ENCODE measurements around the gene GLI2.

Gene GLI2

DNA sequence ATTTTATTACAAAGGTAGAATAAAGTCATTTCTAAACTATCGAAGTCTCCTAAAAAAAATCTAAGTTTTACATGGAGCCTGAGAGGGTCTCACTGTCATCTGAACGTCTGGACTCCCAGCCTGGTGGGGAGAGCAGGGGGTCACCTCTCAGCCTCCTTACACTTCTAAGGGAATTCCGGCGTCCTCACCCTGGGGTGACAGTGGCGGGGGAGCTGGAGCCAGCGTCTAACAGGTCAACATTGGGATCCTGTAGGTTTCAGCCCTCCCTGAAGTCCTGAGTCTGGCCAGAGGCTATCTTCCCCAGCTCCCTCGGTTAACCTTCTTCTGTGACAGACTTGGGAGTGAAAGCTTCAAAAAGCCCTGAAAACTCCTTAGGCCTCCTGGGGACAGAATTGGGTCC lies 34.6 kb upstream of the GLI2 start:
- Histone ChIP-seq H3K4me3 (ENCODE audit: low read depth, low read length) (no peak overlapping the region), H3K36me3 (ENCODE audit: control insufficient read depth, insufficient read depth, low read length) (no peaks in the 10 kb centered on the region), H3K4me1 (ENCODE audit: control insufficient read depth, insufficient read depth, low read length) (peaks cover 12% of the 10 kb centered on the region), H3K9ac (ENCODE audit: low read depth, low read length) (no peak overlapping the region), H3K27me3 (ENCODE audit: control insufficient read depth, insufficient read depth, low read length) (peaks cover 17% of the 10 kb centered on the region), H3K9me3 (ENCODE audit: control insufficient read depth, insufficient read depth, low read length) (no peaks in the 10 kb centered on the region)

DNA sequence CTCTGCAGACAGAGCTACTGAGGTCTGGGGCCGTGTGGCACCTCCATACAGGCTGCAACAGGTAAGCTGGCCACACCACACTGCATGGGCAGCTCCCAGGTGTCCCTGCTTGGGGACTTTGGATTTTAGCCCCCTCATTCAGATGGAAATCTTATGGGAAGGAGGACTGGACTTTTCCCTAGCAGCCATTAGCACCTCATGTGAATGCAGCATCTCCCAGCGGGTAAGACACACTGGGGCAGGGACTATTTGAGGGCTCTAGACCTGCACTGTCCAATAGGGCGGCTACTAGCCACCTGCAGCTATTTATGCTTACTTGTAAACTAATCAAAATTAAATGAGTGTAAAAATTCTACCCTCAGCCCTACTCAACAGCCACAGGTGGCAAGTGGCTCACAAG lies 34.2 kb upstream of the GLI2 start:
- Histone ChIP-seq H3K27me3 (ENCODE audit: control insufficient read depth, insufficient read depth, low read length) (peaks cover 17% of the 10 kb centered on the region), H3K9me3 (ENCODE audit: control insufficient read depth, insufficient read depth, low read length) (no peaks in the 10 kb centered on the region), H3K36me3 (ENCODE audit: control insufficient read depth, insufficient read depth, low read length) (no peaks in the 10 kb centered on the region), H3K4me3 (ENCODE audit: low read depth, low read length) (no peak overlapping the region), H3K4me1 (ENCODE audit: control insufficient read depth, insufficient read depth, low read length) (peaks cover 9% of the 10 kb centered on the region), H3K9ac (ENCODE audit: low read depth, low read length) (no peak overlapping the region)

DNA sequence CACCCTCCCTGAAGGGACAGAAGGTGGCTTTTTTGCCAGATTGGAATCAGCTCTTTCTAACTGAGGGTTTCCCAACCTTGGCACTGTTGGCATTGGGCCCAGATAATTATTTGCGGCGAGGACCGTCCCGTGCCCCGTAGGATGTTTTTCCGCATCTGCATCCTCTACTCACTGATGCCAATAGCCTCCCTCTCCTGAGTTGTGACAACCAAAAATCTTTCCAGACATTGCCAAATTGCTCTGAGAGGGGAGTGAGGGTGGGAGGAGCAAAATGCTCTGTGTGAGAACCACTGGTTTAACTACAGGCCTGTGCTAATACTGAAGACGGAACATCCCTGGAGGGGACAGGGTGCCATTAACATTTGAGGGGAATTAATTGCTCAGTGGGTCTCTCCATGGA lies 33.6 kb upstream of the GLI2 start:
- Histone ChIP-seq H3K4me3 (ENCODE audit: low read depth, low read length) (no peak overlapping the region), H3K36me3 (ENCODE audit: control insufficient read depth, insufficient read depth, low read length) (no peaks in the 10 kb centered on the region), H3K9ac (ENCODE audit: low read depth, low read length) (no peak overlapping the region), H3K4me1 (ENCODE audit: control insufficient read depth, insufficient read depth, low read length) (peaks cover 14% of the 10 kb centered on the region), H3K27me3 (ENCODE audit: control insufficient read depth, insufficient read depth, low read length) (peaks cover 23% of the 10 kb centered on the region), H3K9me3 (ENCODE audit: control insufficient read depth, insufficient read depth, low read length) (no peaks in the 10 kb centered on the region)

DNA sequence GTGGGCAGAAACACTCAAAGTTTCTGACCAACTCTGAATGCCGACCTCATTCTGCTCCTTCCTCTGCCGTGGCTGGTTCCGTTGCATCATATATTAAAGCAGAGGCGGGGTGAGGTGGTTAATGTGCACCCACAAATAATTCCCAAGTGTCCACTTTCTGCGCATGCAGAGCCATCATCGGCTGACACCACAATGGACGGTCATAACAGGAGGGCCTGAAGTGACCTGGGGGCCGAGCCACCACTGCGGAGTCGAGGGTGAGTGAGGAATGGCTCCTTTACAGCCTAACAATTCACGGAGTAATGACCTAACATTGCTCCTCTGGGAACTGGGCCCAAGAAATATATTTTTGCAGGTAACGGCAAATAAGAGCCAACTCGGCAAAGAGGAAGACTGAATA lies 32.9 kb upstream of the GLI2 start:
- peaks cover 16% of the 10 kb centered on the region for H3K4me1 ChIP-seq (ENCODE audit: control insufficient read depth, insufficient read depth, low read length)
- no peaks in the 10 kb centered on the region for H3K9me3 ChIP-seq (ENCODE audit: control insufficient read depth, insufficient read depth, low read length)
- no peaks in the 10 kb centered on the region for H3K36me3 ChIP-seq (ENCODE audit: control insufficient read depth, insufficient read depth, low read length)
- H3K4me3 ChIP-seq (ENCODE audit: low read depth, low read length) = no peak overlapping the region
- peaks cover 27% of the 10 kb centered on the region for H3K27me3 ChIP-seq (ENCODE audit: control insufficient read depth, insufficient read depth, low read length)
- no peak overlapping the region for H3K9ac ChIP-seq (ENCODE audit: low read depth, low read length)

DNA sequence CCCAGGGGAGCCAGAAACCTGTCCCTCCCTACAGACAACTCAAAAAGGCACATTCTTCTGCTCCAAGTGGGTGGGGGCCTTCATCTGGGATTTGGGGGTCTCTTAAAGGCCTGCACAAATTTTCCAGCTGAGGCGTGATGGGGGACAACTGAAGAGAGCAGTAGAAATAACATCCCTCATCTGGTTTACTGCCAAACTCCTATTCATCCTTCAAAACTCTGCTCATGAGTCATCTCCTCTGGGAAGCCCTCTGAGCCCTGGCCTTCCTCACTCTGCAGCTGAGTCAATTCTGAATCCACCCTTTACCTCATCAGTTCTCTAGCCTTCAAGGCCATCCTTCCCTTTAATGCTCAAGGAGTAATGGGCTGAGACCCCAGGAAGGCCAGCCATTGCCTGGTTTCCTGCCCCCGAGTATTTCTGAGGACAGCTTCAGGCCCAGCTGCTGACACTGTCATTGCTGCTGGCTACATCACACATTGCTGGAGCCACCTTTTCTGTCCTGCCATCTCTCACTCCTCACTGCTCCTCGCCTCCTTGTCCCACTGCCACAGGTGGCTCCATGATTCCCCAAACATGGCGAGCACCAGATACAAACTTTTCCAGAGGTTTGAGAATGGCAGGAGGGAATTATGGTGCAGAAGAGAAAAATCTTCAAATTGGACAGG lies 32.2 kb upstream of the GLI2 start:
- Histone ChIP-seq H3K4me1 (ENCODE audit: control insufficient read depth, insufficient read depth, low read length) (peaks cover 16% of the 10 kb centered on the region), H3K9me3 (ENCODE audit: control insufficient read depth, insufficient read depth, low read length) (no peaks in the 10 kb centered on the region), H3K9ac (ENCODE audit: low read depth, low read length) (no peak overlapping the region), H3K4me3 (ENCODE audit: low read depth, low read length) (no peak overlapping the region), H3K27me3 (ENCODE audit: control insufficient read depth, insufficient read depth, low read length) (peaks cover 29% of the 10 kb centered on the region), H3K36me3 (ENCODE audit: control insufficient read depth, insufficient read depth, low read length) (no peaks in the 10 kb centered on the region)

DNA sequence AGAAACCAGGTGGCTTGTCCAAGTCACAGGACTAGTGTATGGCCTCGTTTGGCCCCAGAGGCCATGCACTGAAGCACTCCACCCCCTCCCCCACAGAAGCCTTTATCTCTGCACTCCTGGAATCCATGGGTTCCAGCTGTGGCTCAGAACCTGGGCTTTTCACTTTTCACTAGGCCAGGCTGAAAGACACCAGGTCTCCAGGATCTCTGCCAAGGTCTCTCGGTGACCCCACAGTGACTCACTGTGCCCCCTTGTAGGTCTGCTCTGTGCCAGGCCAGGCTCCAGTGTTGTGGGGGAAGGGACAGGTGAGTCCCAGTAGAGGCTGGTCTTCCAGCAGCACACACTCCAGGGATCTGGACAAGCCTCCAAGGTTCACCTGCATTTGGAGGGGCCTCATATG lies 31.0 kb upstream of the GLI2 start:
- H3K4me3 ChIP-seq (ENCODE audit: low read depth, low read length) = no peak overlapping the region
- H3K9me3 ChIP-seq (ENCODE audit: control insufficient read depth, insufficient read depth, low read length) = no peaks in the 10 kb centered on the region
- no peak overlapping the region for H3K9ac ChIP-seq (ENCODE audit: low read depth, low read length)
- H3K27me3 ChIP-seq (ENCODE audit: control insufficient read depth, insufficient read depth, low read length) = peaks cover 24% of the 10 kb centered on the region
- peaks cover 21% of the 10 kb centered on the region for H3K4me1 ChIP-seq (ENCODE audit: control insufficient read depth, insufficient read depth, low read length)
- no peaks in the 10 kb centered on the region for H3K36me3 ChIP-seq (ENCODE audit: control insufficient read depth, insufficient read depth, low read length)

DNA sequence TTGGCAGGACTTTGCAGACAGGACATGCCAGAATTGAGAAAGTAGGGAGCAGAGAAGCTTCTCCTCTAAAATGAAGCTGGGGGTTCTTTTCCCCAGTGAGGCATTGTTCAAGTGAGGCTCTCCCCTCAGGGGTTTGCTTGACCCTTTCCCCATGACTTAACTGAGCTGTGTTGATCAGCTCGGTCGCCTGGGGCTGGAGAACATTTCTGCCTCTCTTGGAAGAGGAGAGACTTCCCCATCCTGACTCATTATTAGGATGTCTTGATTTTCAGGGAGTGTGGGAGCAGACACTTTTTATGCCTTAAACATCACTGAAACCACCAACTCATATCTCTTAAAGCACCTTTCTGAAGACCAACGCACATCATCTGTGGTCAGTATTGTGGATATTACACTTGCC lies 27.9 kb upstream of the GLI2 start:
- peaks cover 35% of the 10 kb centered on the region for H3K27me3 ChIP-seq (ENCODE audit: control insufficient read depth, insufficient read depth, low read length)
- H3K4me3 ChIP-seq (ENCODE audit: low read depth, low read length) = no peak overlapping the region
- H3K9ac ChIP-seq (ENCODE audit: low read depth, low read length) = no peak overlapping the region
- peaks cover 33% of the 10 kb centered on the region for H3K4me1 ChIP-seq (ENCODE audit: control insufficient read depth, insufficient read depth, low read length)
- no peaks in the 10 kb centered on the region for H3K36me3 ChIP-seq (ENCODE audit: control insufficient read depth, insufficient read depth, low read length)
- no peaks in the 10 kb centered on the region for H3K9me3 ChIP-seq (ENCODE audit: control insufficient read depth, insufficient read depth, low read length)

DNA sequence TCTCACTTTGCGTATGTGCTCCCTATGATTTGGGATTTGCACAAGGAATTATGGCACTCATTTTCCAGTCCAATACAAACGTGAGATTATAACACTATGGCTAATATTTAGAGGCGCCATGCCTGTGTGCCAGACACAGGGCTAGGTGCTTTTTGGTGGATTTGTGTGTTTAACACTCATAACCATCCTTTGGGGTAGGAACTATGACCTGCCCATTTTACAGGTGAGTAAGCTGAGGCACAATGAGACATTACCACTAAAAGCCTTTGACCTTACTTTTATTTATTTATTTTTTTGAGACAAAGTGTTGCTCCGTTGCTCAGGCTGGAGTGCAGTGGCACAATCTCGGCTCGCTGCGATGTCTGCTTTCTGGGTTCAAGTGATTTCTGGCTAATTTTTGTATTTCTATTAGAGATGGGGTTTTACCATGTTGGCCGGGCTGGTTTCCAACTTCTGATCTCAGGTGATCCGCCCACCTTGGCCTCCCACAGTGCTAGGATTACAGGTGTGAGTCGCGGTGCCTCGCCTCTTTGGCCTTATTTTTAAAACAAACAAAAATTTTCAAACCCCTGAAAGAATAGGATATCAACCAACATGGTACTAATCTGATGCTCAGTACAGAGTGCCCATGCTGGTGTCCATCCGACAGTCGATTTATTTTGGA lies 26.6 kb upstream of the GLI2 start:
- H3K4me1 ChIP-seq (ENCODE audit: control insufficient read depth, insufficient read depth, low read length) = peaks cover 33% of the 10 kb centered on the region
- no peaks in the 10 kb centered on the region for H3K36me3 ChIP-seq (ENCODE audit: control insufficient read depth, insufficient read depth, low read length)
- peaks cover 41% of the 10 kb centered on the region for H3K27me3 ChIP-seq (ENCODE audit: control insufficient read depth, insufficient read depth, low read length)
- no peaks in the 10 kb centered on the region for H3K9me3 ChIP-seq (ENCODE audit: control insufficient read depth, insufficient read depth, low read length)
- H3K9ac ChIP-seq (ENCODE audit: low read depth, low read length) = no peak overlapping the region
- H3K4me3 ChIP-seq (ENCODE audit: low read depth, low read length) = peak overlapping the region; percentile 24

DNA sequence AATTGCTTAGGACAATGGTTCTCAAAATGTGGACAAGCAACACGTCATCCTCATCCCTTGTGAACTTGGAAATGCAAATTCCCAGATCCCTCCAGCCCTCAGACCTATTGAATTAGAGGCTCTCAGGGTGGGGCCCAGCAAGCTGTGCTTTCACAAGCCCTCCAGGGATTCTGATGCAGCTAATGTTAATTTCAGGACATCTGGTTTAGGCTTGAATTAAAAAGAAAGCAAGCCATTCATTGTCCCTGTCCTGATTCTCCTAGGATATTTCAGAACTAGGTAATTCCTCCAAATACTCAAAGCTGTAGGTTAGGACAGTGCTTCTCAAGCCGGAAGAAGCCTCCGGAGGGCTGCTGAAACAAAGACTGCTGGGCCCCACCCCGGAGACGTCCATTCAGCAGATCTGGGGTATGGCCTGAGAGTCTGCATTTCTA lies 26.0 kb upstream of the GLI2 start:
- Histone ChIP-seq H3K36me3 (ENCODE audit: control insufficient read depth, insufficient read depth, low read length) (no peaks in the 10 kb centered on the region), H3K9me3 (ENCODE audit: control insufficient read depth, insufficient read depth, low read length) (no peaks in the 10 kb centered on the region), H3K27me3 (ENCODE audit: control insufficient read depth, insufficient read depth, low read length) (peaks cover 39% of the 10 kb centered on the region), H3K9ac (ENCODE audit: low read depth, low read length) (no peak overlapping the region), H3K4me3 (ENCODE audit: low read depth, low read length) (peak overlapping the region; percentile 24), H3K4me1 (ENCODE audit: control insufficient read depth, insufficient read depth, low read length) (peaks cover 27% of the 10 kb centered on the region)

DNA sequence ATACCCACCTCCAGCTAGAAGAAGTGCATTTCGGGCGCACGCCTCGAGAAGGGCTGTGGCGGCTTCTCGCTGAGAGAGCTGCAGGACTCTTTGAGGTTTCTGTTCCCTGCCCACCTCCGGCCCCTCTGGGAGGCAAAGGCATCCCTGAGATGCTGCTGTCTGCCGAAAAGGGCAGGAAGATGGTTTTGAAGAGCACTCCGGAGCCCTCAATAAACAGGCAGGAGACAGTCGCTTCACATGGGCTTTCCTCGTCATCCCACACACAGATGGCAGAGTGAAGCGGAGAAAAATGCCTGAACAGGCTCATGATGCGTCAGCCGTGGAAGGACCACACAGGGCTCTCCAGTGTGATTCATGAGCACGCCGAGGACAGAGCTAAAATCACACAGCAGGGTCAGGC lies 25.4 kb upstream of the GLI2 start:
- Histone ChIP-seq H3K9ac (ENCODE audit: low read depth, low read length) (peak overlapping the region; percentile 20), H3K4me3 (ENCODE audit: low read depth, low read length) (peak overlapping the region; percentile 18), H3K27me3 (ENCODE audit: control insufficient read depth, insufficient read depth, low read length) (peaks cover 43% of the 10 kb centered on the region), H3K36me3 (ENCODE audit: control insufficient read depth, insufficient read depth, low read length) (no peaks in the 10 kb centered on the region), H3K4me1 (ENCODE audit: control insufficient read depth, insufficient read depth, low read length) (peaks cover 24% of the 10 kb centered on the region), H3K9me3 (ENCODE audit: control insufficient read depth, insufficient read depth, low read length) (no peaks in the 10 kb centered on the region)

DNA sequence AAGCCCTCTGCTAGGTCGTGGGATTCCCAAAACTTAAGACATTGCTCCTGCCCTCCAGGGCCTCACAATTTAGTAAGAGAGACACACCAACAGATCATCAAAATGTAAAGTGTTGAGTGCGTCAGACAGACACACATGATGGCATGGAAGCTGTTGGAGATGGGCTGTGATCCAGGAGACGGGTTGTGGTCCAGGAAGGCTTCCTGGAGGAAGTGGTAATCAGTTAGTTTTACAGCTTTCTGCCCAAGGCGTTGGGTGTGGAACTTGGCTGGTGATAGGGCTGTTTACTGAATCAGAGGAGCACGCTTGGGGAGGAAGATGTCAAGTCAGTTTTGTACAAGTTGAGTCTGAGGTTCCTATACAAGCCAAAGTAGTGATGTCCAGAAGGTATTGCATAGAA lies 24.0 kb upstream of the GLI2 start:
- Histone ChIP-seq H3K9me3 (ENCODE audit: control insufficient read depth, insufficient read depth, low read length) (no peaks in the 10 kb centered on the region), H3K4me1 (ENCODE audit: control insufficient read depth, insufficient read depth, low read length) (peaks cover 22% of the 10 kb centered on the region), H3K4me3 (ENCODE audit: low read depth, low read length) (no peak overlapping the region), H3K9ac (ENCODE audit: low read depth, low read length) (no peak overlapping the region), H3K36me3 (ENCODE audit: control insufficient read depth, insufficient read depth, low read length) (no peaks in the 10 kb centered on the region), H3K27me3 (ENCODE audit: control insufficient read depth, insufficient read depth, low read length) (peaks cover 43% of the 10 kb centered on the region)

DNA sequence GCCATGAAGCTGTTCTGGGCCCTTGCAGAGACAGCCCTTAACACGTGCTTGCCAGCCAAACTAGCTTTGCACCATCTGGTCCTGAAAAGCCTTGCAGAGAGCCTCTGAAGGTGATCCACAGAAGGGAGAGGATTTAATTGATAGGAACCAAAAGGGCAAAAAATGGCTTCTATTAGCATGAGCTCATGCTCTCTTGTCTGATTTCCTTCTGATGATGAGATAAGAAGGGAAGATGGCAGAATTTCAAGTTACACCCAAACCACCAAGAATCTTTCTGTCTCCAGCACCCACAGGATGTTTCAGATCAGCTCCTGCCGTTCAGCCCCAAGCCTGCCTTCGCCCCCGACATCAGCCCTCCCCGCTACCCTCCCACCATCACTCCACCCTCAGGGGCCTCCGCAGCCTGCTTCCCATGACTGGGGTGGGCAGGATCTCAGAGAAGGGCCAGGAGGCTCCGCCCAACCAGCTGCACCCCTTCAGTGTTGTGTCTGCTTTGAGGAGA lies 23.4 kb upstream of the GLI2 start:
- H3K27me3 ChIP-seq (ENCODE audit: control insufficient read depth, insufficient read depth, low read length) = peaks cover 40% of the 10 kb centered on the region
- H3K36me3 ChIP-seq (ENCODE audit: control insufficient read depth, insufficient read depth, low read length) = no peaks in the 10 kb centered on the region
- no peak overlapping the region for H3K4me3 ChIP-seq (ENCODE audit: low read depth, low read length)

More for the DNA sequence above, 23.4 kb upstream of the GLI2 start:
- no peaks in the 10 kb centered on the region for H3K9me3 ChIP-seq (ENCODE audit: control insufficient read depth, insufficient read depth, low read length)
- H3K4me1 ChIP-seq (ENCODE audit: control insufficient read depth, insufficient read depth, low read length) = peaks cover 19% of the 10 kb centered on the region
- no peak overlapping the region for H3K9ac ChIP-seq (ENCODE audit: low read depth, low read length)
